HG03066 (cell line): ENCODE data around the gene WDR72.
"Not testable (repeated sequence)": the region's sequence is repeated elsewhere in the genome, so short reads cannot be mapped to it uniquely, and the experiment has no call there.

Source experiments
- ATAC-seq: cut with Tn5 transposase; IDR thresholded peaks from one replicate; pipeline ENCODE4 v1.9.1; 2021; ENCODE audit warnings: low read depth; ENCODE audit not compliant: unreplicated experiment

Gene WDR72

GRCh38 chr15:53540626-53541300, 218.7 kb downstream of the WDR72 start:
- ATAC-seq: not testable (repeated sequence)

GRCh38 chr15:53539878-53540277, 219.6 kb downstream of the WDR72 start:
- ATAC-seq: no peak

DNA sequence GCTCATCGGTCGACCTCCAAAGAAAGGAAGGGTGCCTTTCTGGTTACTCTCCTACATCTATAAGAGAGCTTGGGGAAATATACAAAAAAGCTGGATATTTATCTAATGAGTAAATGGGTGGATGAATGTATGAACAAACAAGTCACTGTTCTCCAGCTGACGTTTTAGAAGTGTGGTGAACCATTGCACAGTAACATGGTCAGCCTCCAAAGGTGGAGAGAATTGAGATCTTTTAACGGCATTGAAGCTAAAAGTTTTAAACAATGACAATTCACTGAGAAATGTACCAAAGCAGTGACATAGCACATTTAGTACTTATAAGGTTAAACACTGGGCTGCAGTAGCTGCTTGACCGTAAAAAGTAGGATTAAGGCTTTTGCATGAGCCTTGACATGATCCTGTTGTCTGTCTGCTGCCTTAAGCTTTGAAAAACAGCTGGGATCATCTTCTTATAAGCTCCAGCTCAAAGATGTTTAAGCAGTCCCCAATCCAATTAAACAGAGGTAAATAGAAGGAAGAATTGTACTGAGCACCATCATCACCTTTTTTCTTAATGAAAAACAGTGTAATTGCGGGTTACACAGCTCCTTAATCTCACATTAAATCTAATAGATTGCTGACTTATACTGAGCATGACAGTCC, 222.9 kb downstream of the WDR72 start:
- no peak for ATAC-seq

GRCh38 chr15:53535886-53536285, 223.6 kb downstream of the WDR72 start:
- ATAC-seq: no peak

DNA sequence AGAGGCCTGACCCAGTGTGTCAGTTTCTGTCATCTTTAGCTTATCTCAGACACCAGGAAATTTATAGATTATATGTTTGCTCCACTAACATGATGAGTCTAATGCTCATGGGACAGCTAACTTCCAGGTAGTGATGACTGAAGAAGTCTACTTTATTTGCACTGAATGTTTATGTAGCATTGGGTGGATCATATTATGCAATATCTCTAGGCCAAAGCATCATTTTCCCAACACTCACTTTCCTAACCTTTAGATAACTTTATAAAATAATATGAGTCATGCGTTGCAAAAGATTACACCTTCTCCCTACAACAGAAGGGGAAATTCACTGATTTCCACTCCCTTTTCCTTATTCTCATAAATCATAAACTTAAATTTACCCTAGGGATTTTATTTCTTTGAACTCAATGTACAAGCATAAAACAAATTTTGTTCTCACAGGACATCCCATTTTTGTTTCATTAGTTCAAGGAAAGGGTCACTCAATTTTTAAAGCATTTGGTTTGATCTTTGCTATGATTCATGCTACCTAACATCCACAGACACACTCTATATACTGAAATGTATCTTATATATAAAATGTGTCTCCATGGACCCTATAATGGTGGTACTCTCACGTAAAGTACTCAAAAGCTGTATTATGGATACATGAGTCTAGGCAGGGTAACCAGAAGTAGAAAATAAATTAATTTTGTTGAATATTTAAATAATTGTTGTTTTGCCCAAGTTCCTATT, 225.2 kb downstream of the WDR72 start:
- ATAC-seq: no peak

DNA sequence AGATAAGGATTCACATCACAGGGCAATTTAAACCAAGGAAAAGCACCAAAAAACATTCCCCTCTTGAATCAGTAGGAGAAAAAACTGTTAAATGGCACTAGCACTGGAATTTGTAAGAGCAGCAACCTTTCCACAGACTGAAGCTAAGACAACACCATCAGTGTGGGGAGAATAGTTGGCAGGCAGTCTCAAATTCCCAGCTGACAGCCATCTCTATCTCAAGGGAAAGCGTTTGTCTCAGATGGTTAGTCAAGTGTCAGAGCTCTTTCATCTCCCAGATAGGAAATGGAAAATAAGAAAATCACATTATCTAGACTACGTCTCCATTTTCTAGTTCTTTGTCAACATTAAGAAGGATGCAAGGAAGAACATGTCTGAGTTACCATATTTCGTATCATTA, 228.7 kb downstream of the WDR72 start:
- no peak for ATAC-seq

DNA sequence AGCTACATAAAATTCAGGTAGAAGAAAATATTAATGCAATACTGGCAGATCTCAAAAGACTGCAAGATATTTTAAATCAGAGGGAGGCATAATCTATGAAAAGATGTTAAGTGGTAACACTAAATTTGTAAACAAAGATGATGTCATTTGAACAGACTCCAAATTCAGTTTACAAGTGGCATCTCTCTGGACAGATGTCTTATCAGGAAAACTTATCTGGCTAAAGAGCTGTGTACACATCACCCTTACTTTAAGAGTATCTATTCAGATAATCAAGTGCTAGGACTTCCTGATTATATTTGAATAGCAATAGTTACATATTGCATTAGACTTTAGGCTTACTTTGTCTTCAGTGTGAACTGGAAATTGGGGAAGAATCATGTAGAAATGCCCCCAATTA, 231.5 kb downstream of the WDR72 start:
- no peak for ATAC-seq

DNA sequence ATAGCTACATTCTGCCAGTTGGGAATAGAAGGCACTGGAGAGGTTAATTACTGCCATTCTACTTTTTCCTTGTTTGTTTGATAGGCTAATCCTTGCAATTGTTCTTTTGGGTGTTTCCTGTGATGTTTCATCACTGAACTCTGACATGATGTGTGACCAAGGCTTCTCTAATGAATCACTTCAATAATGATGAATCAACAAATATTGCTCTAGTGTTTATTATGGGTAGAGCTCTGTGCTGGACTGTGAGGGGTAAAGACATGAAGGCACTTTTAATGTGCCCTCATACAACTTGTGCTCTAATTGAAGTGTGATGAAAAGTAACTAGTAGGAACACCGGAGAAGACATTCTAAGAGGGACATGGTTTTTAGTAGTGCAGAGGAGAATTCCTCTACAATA, 233.6 kb downstream of the WDR72 start:
- no peak for ATAC-seq

DNA sequence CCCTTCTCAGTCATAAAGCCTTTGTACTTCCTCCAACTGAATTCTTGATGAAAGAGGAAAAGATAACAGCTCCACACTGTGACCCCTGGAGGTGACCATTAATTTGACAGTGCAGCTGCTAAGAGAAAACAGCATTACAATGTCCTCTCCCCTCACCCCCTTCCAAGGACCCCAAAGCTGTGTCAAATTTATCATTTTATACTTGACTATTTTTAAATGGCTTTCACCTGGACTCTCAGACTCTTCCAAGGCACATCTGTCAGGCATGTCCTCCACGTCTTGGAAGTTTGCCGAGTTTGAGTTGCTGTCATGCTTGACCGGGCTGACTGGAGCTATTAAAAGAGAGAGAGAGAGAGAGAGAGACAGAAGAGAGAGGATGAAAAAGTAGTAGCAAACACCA, 236.5 kb downstream of the WDR72 start:
- ATAC-seq: no peak

GRCh38 chr15:53520996-53521395, 238.5 kb downstream of the WDR72 start:
- no peak for ATAC-seq

DNA sequence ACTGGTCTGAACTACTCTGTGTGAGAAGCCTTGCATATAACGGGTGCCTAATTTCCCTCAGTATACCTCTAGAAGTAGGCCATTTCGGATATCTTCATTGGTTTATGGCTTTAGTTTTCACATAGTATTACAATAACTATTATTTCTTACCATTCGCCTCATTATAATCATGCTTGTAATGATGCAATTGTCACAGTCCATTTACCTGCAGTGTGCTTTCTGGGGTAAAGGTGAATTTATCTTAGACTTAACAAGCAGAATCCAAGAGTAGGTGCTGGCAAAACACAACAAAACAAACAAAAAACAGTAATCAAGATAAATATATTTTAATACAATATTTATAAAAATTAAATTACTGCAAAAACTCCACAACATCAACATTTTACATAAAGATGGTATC, 246.0 kb downstream of the WDR72 start:
- ATAC-seq: no peak

DNA sequence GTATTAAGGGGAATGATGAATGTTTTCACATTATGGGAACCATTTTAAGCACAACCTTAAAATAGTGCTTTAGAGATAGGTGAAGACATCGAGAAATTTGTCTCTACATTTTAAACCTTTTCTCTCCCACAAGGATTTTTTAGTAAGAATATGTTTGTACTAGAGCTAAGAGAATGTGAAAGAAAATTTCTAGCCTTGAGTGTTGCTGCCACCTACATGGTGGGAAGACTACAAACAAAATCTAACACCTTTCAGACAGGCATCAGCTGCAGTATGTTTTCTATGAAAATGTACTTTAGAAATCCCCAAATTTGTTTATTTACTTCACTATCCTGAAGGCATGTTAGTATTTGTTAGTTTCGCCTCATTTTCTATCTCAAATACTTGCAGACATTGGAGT, 247.4 kb downstream of the WDR72 start:
- ATAC-seq: no peak

- no peak for ATAC-seq
These were observed 248.3 kb downstream of the WDR72 start for GRCh38 chr15:53511175-53511574.

- ATAC-seq: no peak
These were observed 253.1 kb downstream of the WDR72 start for GRCh38 chr15:53506370-53506769.

GRCh38 chr15:53498996-53499395, 260.5 kb downstream of the WDR72 start:
- ATAC-seq: no peak

- no peak for ATAC-seq
These were observed 269.1 kb downstream of the WDR72 start for GRCh38 chr15:53490341-53490740.

GRCh38 chr15:53482055-53482454, 277.4 kb downstream of the WDR72 start:
- no peak for ATAC-seq

GRCh38 chr15:53477981-53478766, 281.3 kb downstream of the WDR72 start:
- ATAC-seq: no peak

GRCh38 chr15:53473886-53474285, 285.6 kb downstream of the WDR72 start:
- no peak for ATAC-seq

GRCh38 chr15:53473435-53473834, 286.0 kb downstream of the WDR72 start:
- no peak for ATAC-seq

GRCh38 chr15:53472883-53473282, 286.6 kb downstream of the WDR72 start:
- no peak for ATAC-seq
